PC-3 (cell line): Measurements from ENCODE around the gene FRK. TPM values are rescaled to one million over a fixed set of nuclear protein-coding genes. Genes with fewer than 3 reads are reported as not detected.

Experiments
- ATAC-seq: fragments of 200-7000 bp; cut with Tn5 transposase; 2 replicates; pipeline ENCODE4 v1.9.1; 2020; ENCODE audit warnings: mild to moderate bottlenecking, moderate library complexity
- BruUV-seq: library from RNA; stranded (reverse); fragments of 400-500 nt; replicated peaks from 2 replicates; lab custom pipeline; 2021; lab: Mats Ljungman, UMichigan
- CTCF ChIA-PET: fragments of 300-600 bp; sonication (Branson Sonifier 250); formaldehyde crosslinking; loops from one replicate; lab custom pipeline; 2022; ENCODE audit warnings: antibody characterized with exemption; lab: Charles Lee
- POLR2A ChIA-PET: fragments of 300-600 bp; sonication (Branson Sonifier 250); formaldehyde crosslinking; loops from one replicate; lab custom pipeline; 2022; ENCODE audit warnings: antibody characterized with exemption; ENCODE audit not compliant: unreplicated experiment; lab: Charles Lee
- DNase-seq: peaks from one replicate; pipeline ENCODE4 v3.0.0-alpha.2; 2015
- H2AFZ ChIP-seq: fragments of 300-600 bp; sonication (generic); 2 replicates; pipeline ENCODE4 v1.6.0; 2016; ENCODE audit warnings: antibody characterized with exemption, low read length
- H3F3A ChIP-seq: fragments of 300-600 bp; sonication (generic); one replicate; pipeline ENCODE4 v1.6.0; 2017; ENCODE audit warnings: antibody characterized with exemption, low read length, control low read depth, mild to moderate bottlenecking; ENCODE audit not compliant: unreplicated experiment
- H3K27ac ChIP-seq: fragments of 300-600 bp; sonication (generic); 2 replicates; pipeline ENCODE4 v1.5.1; 2016; ENCODE audit warnings: mild to moderate bottlenecking, low read length
- H3K27me3 ChIP-seq: fragments of 300-600 bp; sonication (generic); 2 replicates; pipeline ENCODE4 v1.6.1; 2016; ENCODE audit warnings: low read length, mixed read lengths
- H3K36me3 ChIP-seq: fragments of 300-600 bp; sonication (generic); 2 replicates; pipeline ENCODE4 v1.6.1; 2016; ENCODE audit warnings: low read depth, mixed run types, low read length, mixed read lengths
- H3K4me1 ChIP-seq: fragments of 300-600 bp; sonication (generic); 2 replicates; pipeline ENCODE4 v1.5.1; 2016; ENCODE audit warnings: low read length; ENCODE audit not compliant: insufficient read depth
- H3K4me2 ChIP-seq: fragments of 300-600 bp; sonication (generic); 2 replicates; pipeline ENCODE4 v1.6.0; 2016; ENCODE audit warnings: low read length
- H3K4me3 ChIP-seq: fragments of 300-600 bp; sonication (generic); 2 replicates; pipeline ENCODE4 v1.5.1; 2016; ENCODE audit warnings: mild to moderate bottlenecking, low read length, mixed read lengths
- H3K79me2 ChIP-seq: fragments of 300-600 bp; sonication (generic); 2 replicates; pipeline ENCODE4 v1.6.1; 2017; ENCODE audit warnings: low read length, mixed read lengths
- H3K9ac ChIP-seq: fragments of 300-600 bp; sonication (generic); 2 replicates; pipeline ENCODE4 v1.6.0; 2016; ENCODE audit warnings: mild to moderate bottlenecking, low read length
- H3K9me2 ChIP-seq: fragments of 300-600 bp; sonication (generic); replicated peaks from 2 replicates; pipeline ENCODE4 v1.6.1; 2016; ENCODE audit warnings: mixed run types, low read length, mixed read lengths
- H3K9me3 ChIP-seq: fragments of 300-600 bp; sonication (generic); 2 replicates; pipeline ENCODE4 v1.6.1; 2016; ENCODE audit warnings: low read length, mixed read lengths
- H4K20me1 ChIP-seq: fragments of 300-600 bp; sonication (generic); 2 replicates; pipeline ENCODE4 v1.6.1; 2016; ENCODE audit warnings: low read length, mixed read lengths
- EZH2 ChIP-seq: fragments of 300-600 bp; sonication (generic); IDR thresholded peaks from one replicate; pipeline ENCODE4 v1.6.1; 2017; ENCODE audit warnings: antibody characterized with exemption, mild to moderate bottlenecking, low read length; ENCODE audit not compliant: unreplicated experiment
- EZH2phosphoT487 ChIP-seq: fragments of 300-600 bp; sonication (generic); IDR thresholded peaks from 2 replicates; pipeline ENCODE4 v1.6.1; 2018; ENCODE audit warnings: mild to moderate bottlenecking, antibody characterized with exemption, low read length, borderline replicate concordance
- intact Hi-C: fragments of 100-400 bp; cut with micrococcal nuclease; formaldehyde crosslinking; loops from 2 replicates; pipeline ENCODE4 v1.9.0; 2023
- total RNA-seq: library from RNA; depleted of rRNA; stranded (reverse); fragments of >200 nt; gene quantifications from 2 replicates; pipeline ENCODE4 v1.2.3, GENCODE V29; 2014
- TF ChIP-seq, protein P1 (sequence below): fragments of 300-600 bp; sonication (generic); conservative IDR thresholded peaks from 2 replicates; pipeline ENCODE4 v1.5.1; 2017; ENCODE audit warnings: antibody characterized with exemption, low read depth, mild to moderate bottlenecking, low read length

The FRK gene
- total RNA-seq, 1 experiment from 2014 or later: 0.66 TPM

GRCh38 chr6:115901896-115902295, 158.8 kb downstream of the FRK start:
- no peaks in the 10 kb centered on the region for H3K9me2 ChIP-seq
- ATAC-seq (no peak), DNase-seq (no peak)
- no peak overlapping the region for H3K4me3 ChIP-seq
- no peak overlapping the region for H3K4me2 ChIP-seq
- 0 out of 2 replicates have a peak, but pooled peaks cover 7% of the 10 kb centered on the region for H3K27me3 ChIP-seq
- BruUV-seq: no TSS peak
- ChIA-PET POLR2A (no interaction called here), CTCF (no interaction called here)
- no peak overlapping the region for H2AFZ ChIP-seq
- no peak overlapping the region for H3K27ac ChIP-seq
- H3K9me3 ChIP-seq: no peaks in the 10 kb centered on the region
- no peaks in the 10 kb centered on the region for H4K20me1 ChIP-seq
- H3F3A ChIP-seq: no peaks in the 10 kb centered on the region
- H3K9ac ChIP-seq: no peak overlapping the region
- TF ChIP-seq EZH2phosphoT487 (no peak), EZH2 (no peak)
- TF ChIP-seq, protein P1, sequence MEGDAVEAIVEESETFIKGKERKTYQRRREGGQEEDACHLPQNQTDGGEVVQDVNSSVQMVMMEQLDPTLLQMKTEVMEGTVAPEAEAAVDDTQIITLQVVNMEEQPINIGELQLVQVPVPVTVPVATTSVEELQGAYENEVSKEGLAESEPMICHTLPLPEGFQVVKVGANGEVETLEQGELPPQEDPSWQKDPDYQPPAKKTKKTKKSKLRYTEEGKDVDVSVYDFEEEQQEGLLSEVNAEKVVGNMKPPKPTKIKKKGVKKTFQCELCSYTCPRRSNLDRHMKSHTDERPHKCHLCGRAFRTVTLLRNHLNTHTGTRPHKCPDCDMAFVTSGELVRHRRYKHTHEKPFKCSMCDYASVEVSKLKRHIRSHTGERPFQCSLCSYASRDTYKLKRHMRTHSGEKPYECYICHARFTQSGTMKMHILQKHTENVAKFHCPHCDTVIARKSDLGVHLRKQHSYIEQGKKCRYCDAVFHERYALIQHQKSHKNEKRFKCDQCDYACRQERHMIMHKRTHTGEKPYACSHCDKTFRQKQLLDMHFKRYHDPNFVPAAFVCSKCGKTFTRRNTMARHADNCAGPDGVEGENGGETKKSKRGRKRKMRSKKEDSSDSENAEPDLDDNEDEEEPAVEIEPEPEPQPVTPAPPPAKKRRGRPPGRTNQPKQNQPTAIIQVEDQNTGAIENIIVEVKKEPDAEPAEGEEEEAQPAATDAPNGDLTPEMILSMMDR: no peak
- no peaks in the 10 kb centered on the region for H3K79me2 ChIP-seq
- no peaks in the 10 kb centered on the region for H3K36me3 ChIP-seq
- intact Hi-C loops: no loop called here
- H3K4me1 ChIP-seq: no peaks in the 10 kb centered on the region

GRCh38 chr6:115899730-115900282, 160.9 kb downstream of the FRK start:
- no TSS peak for BruUV-seq
- ChIA-PET POLR2A (no interaction called here), CTCF (no interaction called here)
- H3K9ac ChIP-seq: no peak overlapping the region
- no peaks in the 10 kb centered on the region for H3K9me2 ChIP-seq
- H3K27ac ChIP-seq: no peak overlapping the region
- no peaks in the 10 kb centered on the region for H3K4me1 ChIP-seq
- H2AFZ ChIP-seq: no peak overlapping the region
- H3F3A ChIP-seq: no peaks in the 10 kb centered on the region
- no peaks in the 10 kb centered on the region; the same call in 1 of the 2 replicates for H3K36me3 ChIP-seq
- no peaks in the 10 kb centered on the region for H3K79me2 ChIP-seq
- no peaks in the 10 kb centered on the region for H4K20me1 ChIP-seq
- no peak overlapping the region for H3K4me2 ChIP-seq
- DNase-seq (no peak), ATAC-seq (no peak)
- intact Hi-C loops: loop anchor here (5.0 to 10.0 kb wide), 3 partner anchors 1555 to 1905 kb away; partner anchors contain the start of gene HS3ST5
- H3K4me3 ChIP-seq: no peak overlapping the region
- TF ChIP-seq EZH2phosphoT487 (no peak), EZH2 (no peak)
- TF ChIP-seq, protein P1: no peak
- H3K9me3 ChIP-seq: no peaks in the 10 kb centered on the region
- 0 out of 2 replicates have a peak, but pooled peaks cover 4% of the 10 kb centered on the region for H3K27me3 ChIP-seq

DNA sequence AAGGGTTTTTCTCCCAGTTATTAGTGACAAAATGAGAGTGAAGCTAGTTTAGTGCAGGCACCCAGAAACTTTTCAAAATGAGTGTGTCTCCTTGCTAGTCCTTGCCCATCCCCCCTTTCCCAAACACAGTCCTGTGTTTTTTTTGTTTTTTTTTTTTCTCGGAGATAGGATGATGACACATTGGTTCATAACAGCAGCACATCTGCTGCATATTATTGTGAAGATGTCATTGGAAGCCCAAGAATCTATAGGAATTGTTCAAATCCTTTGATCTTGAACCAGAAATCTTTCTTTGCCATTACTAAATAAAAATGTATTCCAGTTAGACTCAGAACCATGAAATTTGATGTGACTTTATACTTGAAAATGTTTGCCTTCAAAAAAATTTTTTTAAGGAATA, 162.4 kb downstream of the FRK start:
- TF ChIP-seq EZH2phosphoT487 (no peak), EZH2 (no peak)
- TF ChIP-seq, protein P1: no peak

More for the DNA sequence above, 162.4 kb downstream of the FRK start:
- Histone ChIP-seq H4K20me1 (no peaks in the 10 kb centered on the region), H3K4me1 (peaks cover 5% of the 10 kb centered on the region; the same call in 1 of the 2 replicates), H3F3A (no peaks in the 10 kb centered on the region), H3K4me3 (no peak overlapping the region), H2AFZ (no peak overlapping the region), H3K36me3 (no peaks in the 10 kb centered on the region; the same call in 1 of the 2 replicates), H3K4me2 (no peak overlapping the region), H3K79me2 (no peaks in the 10 kb centered on the region), H3K27me3 (no peaks in the 10 kb centered on the region), H3K9me2 (no peaks in the 10 kb centered on the region), H3K9me3 (no peaks in the 10 kb centered on the region), H3K9ac (no peak overlapping the region), H3K27ac (no peak overlapping the region)
- ChIA-PET CTCF (no interaction called here), POLR2A (no interaction called here)
- intact Hi-C loops: loop anchor here (5.0 to 10.0 kb wide), 3 partner anchors 1553 to 1903 kb away; partner anchors contain the start of gene HS3ST5
- no TSS peak for BruUV-seq
- no peak for ATAC-seq
- no peak for DNase-seq
